ENCODE results near the gene MICALL1. TPM values are rescaled to one million over a fixed set of nuclear protein-coding genes. Genes with fewer than 3 reads are reported as not detected.

Gene MICALL1
- total and polyA plus RNA-seq, 5 experiments from 2014 or later, result 1.3 to 28.5 (median 4.7) TPM

DNA sequence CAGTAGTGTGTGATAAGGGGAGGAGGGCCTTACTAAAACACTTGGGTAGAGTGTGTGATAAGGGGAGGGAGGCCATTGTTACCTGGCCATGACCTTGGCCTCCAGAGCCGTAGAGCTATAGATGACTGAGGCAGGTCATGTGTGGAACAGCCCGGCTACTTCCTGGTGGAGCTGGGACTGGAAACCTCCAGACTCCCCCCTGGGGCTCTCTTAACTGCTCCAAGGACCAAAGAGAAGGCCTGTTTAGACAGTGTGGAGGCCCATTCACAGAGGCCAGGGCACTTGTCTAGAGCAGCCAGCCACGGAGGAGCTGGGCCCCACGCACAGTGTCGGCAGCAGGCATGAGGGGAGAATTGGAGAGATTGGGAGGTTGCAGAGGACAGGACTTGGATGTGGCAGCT is 12.5 kb upstream of the MICALL1 start:
- DNase-seq (no peak), ATAC-seq (no peak)
- H3K27me3 Mint-ChIP-seq, result no peaks in the 10 kb centered on the region
- H3K9me3 Mint-ChIP-seq, result no peaks in the 10 kb centered on the region
- peaks cover 0 to 32% (median 5%) of the 10 kb centered on the region in 3 donors for H3K36me3 Mint-ChIP-seq
- peaks cover 11 to 32% (median 15%) of the 10 kb centered on the region in 4 donors for H3K4me1 Mint-ChIP-seq
- POLR2A ChIA-PET, result interaction anchor here (2.6 kb wide), 1 partner anchor 12 kb away, joined by 13 read pairs; the partner anchor contains the start of gene MICALL1
- H3K27ac Mint-ChIP-seq, result peak overlapping the region in 9 of 10 donors; percentile 41 to 95 (median 78)
- no peak overlapping the region for H3K4me3 Mint-ChIP-seq

- POLR2A ChIA-PET, result interaction anchor here (1.2 to 2.8 kb wide), 4 partner anchors 9 to 11 kb away, joined by 3 to 32 read pairs (median 9); partner anchors contain the start of gene MICALL1
- H3K9me3 Mint-ChIP-seq, result no peaks in the 10 kb centered on the region
- ATAC-seq (no peak), DNase-seq (no peak)
- H3K4me1 Mint-ChIP-seq, result peaks cover 11 to 32% (median 15%) of the 10 kb centered on the region in 4 donors
- H3K27ac Mint-ChIP-seq, result peak overlapping the region; percentile 42 to 97 (median 86)
- H3K36me3 Mint-ChIP-seq, result peaks cover 0 to 17% (median 0%) of the 10 kb centered on the region in 3 donors
- peak overlapping the region in 1 of 10 donors; percentile 11 for H3K4me3 Mint-ChIP-seq
- no peaks in the 10 kb centered on the region for H3K27me3 Mint-ChIP-seq
Observed at GRCh38 chr22:37894939-37895670, 11.0 kb upstream of the MICALL1 start.

GRCh38 chr22:37896181-37896592 is 9.9 kb upstream of the MICALL1 start:
- peak overlapping the region; percentile 47 to 76 (median 69) for H3K4me3 Mint-ChIP-seq

DNA sequence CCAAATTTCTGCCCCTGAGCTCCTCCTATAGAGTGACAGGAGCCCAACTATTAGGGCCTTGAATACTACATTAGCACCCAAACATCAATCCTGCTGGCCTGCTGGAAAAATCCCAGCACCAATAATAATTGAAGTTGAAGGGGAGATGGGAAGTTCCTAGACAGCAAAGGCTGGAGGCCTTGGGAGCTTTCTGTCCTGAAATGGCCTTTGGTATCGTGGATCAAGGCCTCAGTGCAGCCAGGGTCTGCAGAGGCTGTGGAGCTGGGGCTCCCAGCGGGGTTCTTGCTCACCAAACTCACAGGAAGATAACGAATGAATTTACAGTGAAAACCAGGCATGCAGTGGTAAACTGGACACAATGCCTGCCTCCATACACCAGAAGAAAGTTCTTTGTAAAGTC is 9.2 kb upstream of the MICALL1 start:
- ATAC-seq, result no peak
- Mint-ChIP-seq H3K4me1 (peaks cover 9 to 32% (median 15%) of the 10 kb centered on the region in 4 donors), H3K4me3 (peak overlapping the region in 8 of 10 donors; percentile 7 to 76 (median 69)), H3K36me3 (peaks cover 0 to under 1% (median 0%) of the 10 kb centered on the region in 3 donors), H3K9me3 (no peaks in the 10 kb centered on the region), H3K27ac (peak overlapping the region; percentile 96 to 97 (median 96)), H3K27me3 (no peaks in the 10 kb centered on the region)
- POLR2A ChIA-PET, result interaction anchor here (0.5 to 2.8 kb wide), 9 partner anchors 8 to 1460 kb away, joined by 3 to 32 read pairs (median 5); partner anchors contain the start of genes ANKRD54 and MICALL1
- no peak for DNase-seq

More at GRCh38 chr22:37896181-37896592, 9.9 kb upstream of the MICALL1 start:
- H3K27ac Mint-ChIP-seq, result peak overlapping the region; percentile 96 to 97 (median 96)
- H3K4me1 Mint-ChIP-seq, result peaks cover 11 to 32% (median 15%) of the 10 kb centered on the region in 4 donors
- H3K9me3 Mint-ChIP-seq, result no peaks in the 10 kb centered on the region
- DNase-seq, result peak in 9 of 10 donors; percentile 11 to 72 (median 41)
- peaks cover 0 to 7% (median 0%) of the 10 kb centered on the region in 3 donors for H3K36me3 Mint-ChIP-seq
- POLR2A ChIA-PET, result interaction anchor here (0.8 to 2.8 kb wide), 10 partner anchors 8 to 78 kb away, joined by 3 to 32 read pairs (median 4); partner anchors contain the start of genes ANKRD54 and MICALL1
- no peaks in the 10 kb centered on the region for H3K27me3 Mint-ChIP-seq
- ATAC-seq, result peak; percentile 97 to 98

DNA sequence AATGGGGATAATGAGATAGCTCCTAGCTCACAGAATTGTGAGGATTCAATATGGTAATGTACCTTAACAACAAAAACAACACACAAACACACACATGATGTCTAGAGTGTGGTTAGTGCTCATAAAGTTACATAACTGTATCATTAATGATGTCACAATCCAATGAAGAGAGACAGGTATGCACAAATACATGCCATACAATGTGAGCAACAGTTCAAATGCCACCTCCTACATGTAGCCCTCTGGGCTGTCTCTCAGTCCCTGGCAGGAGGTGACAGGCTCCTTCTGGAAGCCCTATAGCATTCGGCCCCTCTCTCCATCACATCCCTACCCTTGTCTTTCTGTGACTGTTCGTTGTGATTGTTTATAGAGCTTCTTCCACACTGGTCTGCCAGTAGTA is 8.3 kb upstream of the MICALL1 start:
- Mint-ChIP-seq H3K27me3 (no peaks in the 10 kb centered on the region), H3K36me3 (no peaks in the 10 kb centered on the region), H3K27ac (peak overlapping the region; percentile 39 to 79 (median 61)), H3K4me3 (no peak overlapping the region), H3K4me1 (peaks cover 9 to 32% (median 15%) of the 10 kb centered on the region in 4 donors), H3K9me3 (no peaks in the 10 kb centered on the region)
- no peak for DNase-seq
- no peak for ATAC-seq
- POLR2A ChIA-PET, result interaction anchor here (0.9 to 2.8 kb wide), 5 partner anchors 8 to 56 kb away, joined by 3 to 32 read pairs (median 4); partner anchors contain the start of genes C22orf23, MICALL1 and POLR2F

- no peak overlapping the region for H3K4me3 Mint-ChIP-seq
- no peak for DNase-seq
- H3K9me3 Mint-ChIP-seq, result no peaks in the 10 kb centered on the region
- peaks cover 6 to 32% (median 15%) of the 10 kb centered on the region in 4 donors for H3K4me1 Mint-ChIP-seq
- H3K27ac Mint-ChIP-seq, result peak overlapping the region in 7 of 10 donors; percentile 39 to 79 (median 61)
- POLR2A ChIA-PET, result interaction anchor here (0.9 to 1.3 kb wide), 2 partner anchors 32 to 55 kb away, joined by 3 read pairs; partner anchors contain the start of genes C22orf23 and POLR2F
- H3K27me3 Mint-ChIP-seq, result no peaks in the 10 kb centered on the region
- H3K36me3 Mint-ChIP-seq, result no peaks in the 10 kb centered on the region
- no peak for ATAC-seq
Observed at GRCh38 chr22:37898441-37899181, 7.5 kb upstream of the MICALL1 start.

GRCh38 chr22:37904572-37905533 is 1.2 kb upstream of the MICALL1 start:
- POLR2A ChIA-PET, result interaction anchor here (0.5 to 2.9 kb wide), 6 partner anchors 8 to 228 kb away, joined by 4 to 32 read pairs (median 5); partner anchors contain the start of gene ANKRD54

GRCh38 chr22:37906364-37907008 is 389 bp downstream of the MICALL1 start:
- POLR2A ChIA-PET, result interaction anchor here (0.6 to 2.9 kb wide), 12 partner anchors 10 to 1169 kb away, joined by 3 to 32 read pairs (median 4); partner anchors contain the start of genes ANKRD54, C22orf23 and POLR2F
- peaks cover 24 to 52% (median 37%) of the 10 kb centered on the region in 4 donors for H3K4me1 Mint-ChIP-seq
- peaks cover 0 to 3% (median 0%) of the 10 kb centered on the region in 3 donors for H3K36me3 Mint-ChIP-seq
- peak overlapping the region; percentile 48 to 93 (median 86) for H3K27ac Mint-ChIP-seq
- DNase-seq (peak in 6 of 10 donors; percentile 27 to 58 (median 36)), ATAC-seq (peak; percentile 33 to 54)
- H3K4me3 Mint-ChIP-seq, result peak overlapping the region; percentile 74 to 91 (median 86)
- no peaks in the 10 kb centered on the region for H3K27me3 Mint-ChIP-seq
- no peaks in the 10 kb centered on the region for H3K9me3 Mint-ChIP-seq

More at GRCh38 chr22:37904572-37905533, 1.2 kb upstream of the MICALL1 start:
- DNase-seq (no peak), ATAC-seq (no peak)
- Mint-ChIP-seq H3K36me3 (peaks cover 0 to 3% (median 0%) of the 10 kb centered on the region in 3 donors), H3K9me3 (no peaks in the 10 kb centered on the region), H3K4me1 (peaks cover 16 to 36% (median 29%) of the 10 kb centered on the region in 4 donors), H3K4me3 (peak overlapping the region; percentile 74 to 90 (median 82)), H3K27me3 (no peaks in the 10 kb centered on the region), H3K27ac (peak overlapping the region; percentile 71 to 91 (median 80))

DNA sequence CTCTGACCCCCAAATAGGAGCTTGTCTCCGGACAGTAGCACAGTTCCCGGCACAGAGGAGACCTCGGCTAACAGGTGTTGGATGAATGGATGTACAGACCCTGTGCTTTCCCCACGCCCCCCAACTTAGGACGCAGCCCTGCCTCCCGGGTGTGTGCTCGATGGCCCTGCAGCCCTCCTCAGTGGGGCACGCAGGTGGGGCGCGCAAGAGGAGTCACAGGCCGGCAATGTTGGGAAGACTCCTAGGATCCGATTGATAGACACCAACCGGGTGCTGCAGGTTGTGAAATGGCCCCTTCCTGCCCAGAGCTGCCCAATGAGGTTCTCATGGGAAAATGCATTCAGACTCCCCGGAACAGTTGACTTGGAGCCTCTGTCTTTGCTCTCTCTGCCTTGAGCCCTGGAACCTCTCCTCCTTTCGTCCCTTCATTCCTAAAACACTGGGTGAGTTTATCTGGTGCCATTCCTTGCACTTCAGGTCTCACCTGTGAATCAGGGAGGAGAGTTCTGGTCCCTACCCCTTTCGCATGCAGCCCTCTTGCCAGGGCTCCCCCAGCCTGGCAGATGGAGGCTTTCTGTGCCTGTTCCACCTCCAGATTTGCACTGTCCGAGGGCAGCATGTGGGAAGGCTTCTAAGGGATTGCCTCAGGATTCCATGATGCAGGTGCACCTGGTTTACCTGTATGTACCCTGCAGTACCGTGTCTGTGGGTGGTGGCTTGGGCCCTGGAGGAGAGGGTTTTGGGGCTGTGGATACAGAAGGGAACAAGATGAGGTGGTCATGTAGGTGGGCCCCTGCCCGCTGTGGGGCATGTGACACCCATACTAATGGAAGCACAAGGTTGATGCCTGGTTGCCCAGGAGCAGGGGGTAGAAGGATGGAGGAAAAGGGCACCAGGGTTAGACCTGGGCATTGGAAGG is 1.2 kb downstream of the MICALL1 start:
- peak overlapping the region; percentile 74 to 91 (median 86) for H3K4me3 Mint-ChIP-seq
- H3K36me3 Mint-ChIP-seq, result peaks cover 0 to 4% (median 0%) of the 10 kb centered on the region in 3 donors
- no peak for ATAC-seq
- peaks cover 28 to 60% (median 40%) of the 10 kb centered on the region in 4 donors for H3K4me1 Mint-ChIP-seq
- POLR2A ChIA-PET, result interaction anchor here (1.5 to 2.9 kb wide), 5 partner anchors 9 to 25 kb away, joined by 4 to 32 read pairs (median 8); no protein-coding TSS in a partner anchor
- peak overlapping the region; percentile 48 to 93 (median 86) for H3K27ac Mint-ChIP-seq
- no peaks in the 10 kb centered on the region for H3K9me3 Mint-ChIP-seq
- DNase-seq, result peak in 2 of 10 donors; percentile 10 to 12
- no peaks in the 10 kb centered on the region for H3K27me3 Mint-ChIP-seq

- peak overlapping the region in 1 of 10 donors; percentile 4 for H3K4me3 Mint-ChIP-seq
- H3K27ac Mint-ChIP-seq, result peak overlapping the region in 7 of 10 donors; percentile 5 to 84 (median 55)
- no peaks in the 10 kb centered on the region for H3K27me3 Mint-ChIP-seq
- peaks cover 29 to 61% (median 40%) of the 10 kb centered on the region in 4 donors for H3K4me1 Mint-ChIP-seq
- POLR2A ChIA-PET, result interaction anchor here (1.2 kb wide), 1 partner anchor 14 kb away, joined by 3 read pairs; no protein-coding TSS in a partner anchor
- H3K9me3 Mint-ChIP-seq, result no peaks in the 10 kb centered on the region
- no peak for ATAC-seq
- no peak for DNase-seq
- peaks cover 0 to 23% (median 0%) of the 10 kb centered on the region in 3 donors for H3K36me3 Mint-ChIP-seq
Observed at GRCh38 chr22:37909766-37910165, 3.7 kb downstream of the MICALL1 start.
